Stimulated activated CD4-positive, alpha-beta T cell treated with anti-CD3 and anti-CD28 coated beads, Interleukin-15, amount 100 ng/mL, for 24 hours (primary cell): ENCODE data around the gene KL.

ENCODE experiments used
- DNase-seq: peaks from one replicate; pipeline ENCODE4 v3.0.0-alpha.2; 2020

KL gene

DNA sequence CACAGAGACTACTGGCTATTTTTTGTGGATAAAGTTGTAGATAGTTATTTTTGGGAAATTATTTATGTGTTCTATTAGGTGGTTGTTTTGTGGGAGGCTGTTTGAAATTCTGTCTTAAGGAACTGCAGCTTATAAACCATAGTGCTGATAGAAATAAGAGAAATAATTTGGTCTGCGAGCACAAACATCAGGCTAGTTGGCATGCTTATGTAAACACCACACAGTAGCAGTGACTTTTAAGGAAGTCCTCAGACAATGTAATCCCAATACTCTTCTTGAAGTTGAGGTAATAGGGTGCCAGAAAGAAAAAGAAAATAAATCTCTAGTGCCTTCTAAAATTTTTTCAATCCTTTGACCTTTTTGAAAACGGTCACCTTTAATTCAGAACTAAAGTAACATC lies 23.9 kb downstream of the KL start:
- no peak for DNase-seq

DNA sequence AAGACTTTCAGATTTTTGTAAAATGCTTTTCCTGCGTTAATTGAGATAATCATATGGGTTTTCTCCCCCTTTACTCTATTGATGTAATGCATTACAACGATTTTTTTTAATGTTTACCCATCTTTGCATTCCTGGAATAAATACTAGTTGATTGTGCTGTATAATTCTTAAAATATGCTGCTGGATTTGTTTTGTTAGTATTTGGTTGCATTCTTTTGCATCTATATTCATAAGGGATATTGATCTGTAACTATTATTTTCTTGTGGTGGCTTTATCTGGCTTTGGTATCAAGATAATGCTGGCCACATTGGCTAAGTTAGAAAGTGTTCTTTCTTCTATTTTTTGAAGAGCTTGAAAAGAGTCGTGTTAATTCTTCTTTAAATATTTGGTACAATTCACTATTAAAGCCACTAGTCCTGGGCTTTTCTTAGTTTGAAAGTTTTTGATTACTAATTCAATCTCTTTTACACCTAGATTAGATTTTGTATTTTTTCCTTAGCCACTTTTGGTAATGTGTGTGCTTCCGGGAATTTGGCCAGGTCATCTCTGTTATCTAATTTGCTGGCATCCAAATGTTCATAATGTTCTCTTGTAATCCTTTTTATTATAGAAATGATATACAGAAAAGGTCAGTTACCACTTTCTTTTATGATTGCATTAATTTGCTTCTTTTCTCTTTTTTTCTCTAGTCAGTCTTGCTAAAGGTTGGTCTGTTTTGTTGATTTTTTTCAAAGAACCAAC lies 29.8 kb downstream of the KL start:
- DNase-seq = no peak

DNA sequence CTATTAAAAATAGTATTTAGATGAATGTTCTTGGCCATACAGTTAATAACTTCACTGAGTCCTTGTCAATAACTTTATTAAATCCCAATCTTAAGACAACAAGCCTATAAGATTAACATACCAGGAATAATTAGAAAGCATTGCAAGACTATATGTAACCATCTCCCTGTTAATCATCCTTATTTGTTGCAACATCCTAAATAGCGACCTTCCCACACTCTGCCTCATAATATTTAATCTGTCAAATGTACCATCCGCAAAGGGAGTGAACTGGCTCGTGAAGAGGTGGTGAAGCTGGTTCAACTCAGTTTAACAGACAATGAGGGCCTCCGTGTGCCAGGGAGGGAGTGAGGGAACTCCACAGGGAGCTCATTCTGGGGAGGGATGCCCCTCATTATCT lies 33.9 kb downstream of the KL start:
- DNase-seq = no peak

DNA sequence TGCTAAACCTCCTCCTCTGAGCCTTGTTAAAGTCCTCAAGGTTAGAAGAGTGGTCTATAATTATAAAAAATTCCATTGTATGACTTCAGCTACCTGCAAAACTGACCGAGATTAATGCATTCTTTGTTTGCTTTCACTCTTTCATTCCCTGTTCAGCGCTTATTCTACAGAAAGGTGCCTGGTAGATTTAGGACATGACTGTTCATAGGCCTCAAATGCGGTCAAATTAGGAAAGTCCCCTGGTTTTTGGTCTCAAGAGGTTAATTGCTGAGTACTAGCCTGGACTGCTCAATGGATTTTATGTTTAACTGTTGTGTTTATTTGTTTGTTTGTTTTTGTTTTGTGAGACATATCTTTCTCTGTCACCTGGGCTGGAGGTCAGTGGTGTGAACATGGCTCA lies 35.4 kb downstream of the KL start:
- no peak for DNase-seq

DNA sequence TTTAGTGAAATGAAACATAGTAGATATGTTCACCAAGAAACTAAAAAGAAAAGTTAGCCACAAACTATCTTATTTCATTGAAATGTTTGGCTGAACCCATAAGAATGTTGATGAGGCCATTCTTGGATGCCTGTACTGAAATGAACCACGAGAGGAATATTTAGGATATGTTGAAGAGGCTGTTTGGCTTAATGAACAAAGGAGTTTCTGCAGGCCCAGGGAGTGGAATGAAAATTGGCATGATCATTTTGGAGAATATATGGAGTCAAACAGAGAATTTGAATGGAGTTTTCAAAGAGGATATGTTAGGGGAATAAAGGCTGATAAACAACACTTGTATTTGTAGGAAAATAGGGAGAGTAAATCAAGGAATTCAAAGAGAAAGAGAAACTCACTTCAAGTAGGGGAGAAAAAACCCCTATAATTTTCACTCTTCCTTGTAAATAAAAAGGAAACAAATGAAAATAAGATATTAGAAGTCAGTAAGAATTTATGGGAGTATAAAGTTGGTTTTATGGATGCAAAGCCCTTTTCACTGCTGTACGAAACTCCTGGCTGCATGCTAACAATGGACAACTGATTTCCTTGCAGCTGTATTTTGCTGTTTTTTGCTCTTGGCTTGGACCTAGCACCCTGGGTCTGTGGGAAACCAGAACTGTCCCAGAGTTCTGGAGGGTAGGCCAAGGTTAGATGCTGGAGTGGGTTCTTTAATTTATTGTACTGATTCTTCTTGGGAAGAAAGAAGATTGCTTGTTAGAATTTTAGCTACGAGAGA lies 36.5 kb downstream of the KL start:
- no peak for DNase-seq

DNA sequence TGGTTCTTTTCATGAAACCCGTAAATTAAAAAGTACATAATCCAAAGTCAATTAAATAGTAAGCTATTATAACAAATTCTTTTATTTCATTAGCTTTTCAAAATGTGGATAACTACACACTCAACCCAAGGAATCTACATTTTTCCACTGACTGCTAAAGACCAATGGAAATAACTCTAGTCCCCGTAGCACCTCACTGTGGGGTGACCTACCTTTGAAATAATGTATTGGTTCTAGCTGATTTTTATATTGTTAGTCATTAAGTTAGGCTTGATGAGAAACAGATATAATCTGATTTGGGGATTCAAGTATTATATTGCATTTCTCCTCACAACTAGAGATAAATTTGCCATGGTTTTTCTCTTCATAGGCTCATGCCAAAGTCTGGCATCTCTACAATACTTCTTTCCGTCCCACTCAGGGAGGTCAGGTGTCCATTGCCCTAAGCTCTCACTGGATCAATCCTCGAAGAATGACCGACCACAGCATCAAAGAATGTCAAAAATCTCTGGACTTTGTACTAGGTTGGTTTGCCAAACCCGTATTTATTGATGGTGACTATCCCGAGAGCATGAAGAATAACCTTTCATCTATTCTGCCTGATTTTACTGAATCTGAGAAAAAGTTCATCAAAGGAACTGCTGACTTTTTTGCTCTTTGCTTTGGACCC lies 37.3 kb downstream of the KL start:
- no peak for DNase-seq

DNA sequence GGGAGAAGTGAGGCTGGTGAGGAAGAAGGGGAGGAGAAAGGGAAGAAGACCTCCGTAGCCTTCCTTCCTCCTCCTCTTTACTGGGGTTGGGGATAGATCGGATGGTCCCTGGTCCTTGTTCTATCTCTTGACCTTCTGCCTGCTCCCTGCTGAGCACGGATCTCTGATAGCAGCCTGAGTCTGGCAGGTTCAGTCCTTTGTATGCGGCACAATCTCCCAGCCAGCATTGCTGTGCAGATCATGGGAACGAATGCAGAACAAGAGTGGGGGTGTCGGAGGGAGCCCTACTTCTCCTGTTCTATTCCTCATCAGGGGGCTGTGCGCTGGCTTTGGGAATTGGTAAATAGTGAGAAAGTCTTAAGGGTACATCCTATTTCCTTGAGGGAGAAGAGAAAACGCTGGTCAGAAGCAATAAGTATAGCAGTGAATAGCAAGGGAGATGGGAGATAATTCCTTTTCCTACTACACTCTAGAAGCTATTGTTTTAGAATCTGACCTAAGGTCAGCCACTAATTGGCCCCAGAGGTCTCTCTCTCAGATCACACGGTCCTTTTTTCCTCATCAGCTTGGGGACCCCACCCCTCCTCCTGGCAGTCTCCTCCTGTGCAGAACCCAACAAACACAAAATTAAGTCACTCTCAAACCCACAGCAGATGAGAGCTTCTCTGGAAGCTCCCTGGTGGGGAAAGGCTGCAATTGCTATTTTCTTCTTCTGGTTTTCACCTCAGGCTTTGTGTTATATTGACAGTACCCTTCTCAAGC lies 41.0 kb downstream of the KL start:
- DNase-seq = no peak

DNA sequence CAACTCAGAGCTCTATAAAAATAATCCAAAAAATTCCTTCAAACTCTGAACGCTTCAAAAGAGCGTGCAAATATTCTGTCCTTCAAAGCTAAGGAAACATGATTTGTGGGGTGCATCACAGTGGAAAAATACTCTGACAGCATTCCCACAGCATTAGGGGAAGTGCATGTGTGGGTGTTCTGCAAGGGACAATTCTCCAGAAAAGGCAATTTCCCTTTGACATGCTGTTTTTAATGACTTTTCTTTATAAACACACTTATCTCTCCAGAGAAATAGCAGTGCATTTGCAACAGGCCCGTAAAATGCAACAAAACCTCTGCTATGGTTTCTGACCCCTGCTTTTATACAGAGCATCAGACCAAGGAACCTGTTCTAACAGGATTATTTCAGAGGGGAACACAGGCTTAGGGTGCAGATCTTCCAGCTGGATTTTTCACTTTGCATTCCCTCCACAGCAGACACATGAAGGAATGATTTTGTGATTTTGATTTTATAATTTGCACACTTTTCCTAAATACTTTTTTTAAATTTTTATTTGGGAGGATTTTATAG lies 42.6 kb downstream of the KL start:
- DNase-seq = no peak

DNA sequence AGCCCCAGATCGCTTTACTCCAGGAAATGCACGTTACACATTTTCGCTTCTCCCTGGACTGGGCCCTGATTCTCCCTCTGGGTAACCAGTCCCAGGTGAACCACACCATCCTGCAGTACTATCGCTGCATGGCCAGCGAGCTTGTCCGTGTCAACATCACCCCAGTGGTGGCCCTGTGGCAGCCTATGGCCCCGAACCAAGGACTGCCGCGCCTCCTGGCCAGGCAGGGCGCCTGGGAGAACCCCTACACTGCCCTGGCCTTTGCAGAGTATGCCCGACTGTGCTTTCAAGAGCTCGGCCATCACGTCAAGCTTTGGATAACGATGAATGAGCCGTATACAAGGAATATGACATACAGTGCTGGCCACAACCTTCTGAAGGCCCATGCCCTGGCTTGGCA lies 44.6 kb downstream of the KL start:
- DNase-seq = no peak

DNA sequence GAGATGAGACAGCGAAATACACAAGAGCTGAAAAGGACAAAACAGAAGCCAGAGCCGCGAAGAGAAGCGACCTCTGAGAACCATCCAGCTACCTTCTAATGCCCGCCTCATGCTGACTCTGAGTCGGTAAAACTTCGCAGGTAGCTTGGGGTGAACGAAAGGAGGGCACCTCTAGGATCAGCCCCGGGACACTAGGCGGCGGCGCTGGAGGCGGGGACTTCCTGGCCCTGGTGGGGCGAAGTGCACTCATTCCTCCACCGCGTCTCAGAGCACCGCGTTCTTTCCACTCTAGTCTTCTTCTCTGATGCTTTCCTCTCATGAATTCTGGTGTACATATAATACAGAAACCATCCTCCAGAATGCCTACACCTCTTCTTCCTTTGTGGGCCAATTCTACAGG lies 50.1 kb downstream of the KL start:
- DNase-seq = no peak

DNA sequence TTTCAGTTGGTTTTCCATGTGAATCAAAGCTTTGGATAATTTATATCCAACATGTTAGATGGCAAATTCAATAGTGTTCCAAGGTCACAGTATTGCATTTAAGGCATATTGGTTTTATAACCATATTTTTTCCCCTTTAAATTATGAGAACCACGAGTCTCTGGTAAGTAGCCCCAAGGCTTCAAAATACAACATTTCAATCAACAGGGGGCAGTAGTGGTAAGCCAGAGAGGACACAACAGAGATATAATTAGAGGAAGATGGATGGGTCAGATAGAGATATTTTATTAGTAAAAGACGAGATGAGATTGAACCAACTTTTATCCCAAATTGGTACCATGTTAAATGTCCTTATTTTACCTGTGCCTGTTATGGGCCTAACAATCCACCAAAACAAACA lies 53.1 kb downstream of the KL start:
- DNase-seq = no peak

DNA sequence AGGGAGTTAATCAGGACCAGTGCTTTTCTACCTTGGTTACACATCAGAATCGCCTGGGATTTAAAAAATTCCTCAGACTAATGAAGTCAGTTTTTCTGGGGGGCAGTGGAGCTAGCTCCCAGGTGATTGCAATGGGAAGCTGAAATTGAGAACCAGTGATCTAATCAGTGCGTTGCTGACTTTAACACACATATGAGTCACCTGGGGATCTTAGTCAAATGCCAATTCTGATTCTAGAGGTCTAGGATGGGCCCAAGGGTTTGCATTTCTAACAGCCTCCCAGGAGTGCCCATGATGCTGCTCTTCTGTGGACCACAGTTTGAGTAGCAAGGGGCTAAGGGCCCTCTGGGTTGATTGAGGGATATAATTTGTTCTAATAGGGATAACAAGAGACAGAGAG lies 54.5 kb downstream of the KL start:
- DNase-seq = no peak

DNA sequence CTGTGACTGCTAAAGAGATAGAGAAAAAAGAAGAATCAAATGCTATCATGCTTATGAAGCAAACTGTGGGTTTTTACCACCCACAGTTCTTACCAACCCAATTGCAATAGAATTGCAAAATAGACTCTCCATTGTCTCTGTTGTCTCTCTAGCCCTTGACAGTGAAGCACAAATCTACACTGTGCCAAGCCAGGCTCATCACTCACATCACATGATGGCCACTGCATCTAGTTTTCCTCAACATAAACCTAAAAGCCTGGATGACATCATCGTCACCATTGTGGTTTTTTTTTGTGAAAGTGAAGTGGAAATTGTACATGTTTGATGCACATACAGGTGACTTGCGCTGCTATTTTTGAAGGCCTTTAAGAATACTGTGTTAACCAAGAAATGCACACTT lies 56.1 kb downstream of the KL start:
- DNase-seq = no peak

DNA sequence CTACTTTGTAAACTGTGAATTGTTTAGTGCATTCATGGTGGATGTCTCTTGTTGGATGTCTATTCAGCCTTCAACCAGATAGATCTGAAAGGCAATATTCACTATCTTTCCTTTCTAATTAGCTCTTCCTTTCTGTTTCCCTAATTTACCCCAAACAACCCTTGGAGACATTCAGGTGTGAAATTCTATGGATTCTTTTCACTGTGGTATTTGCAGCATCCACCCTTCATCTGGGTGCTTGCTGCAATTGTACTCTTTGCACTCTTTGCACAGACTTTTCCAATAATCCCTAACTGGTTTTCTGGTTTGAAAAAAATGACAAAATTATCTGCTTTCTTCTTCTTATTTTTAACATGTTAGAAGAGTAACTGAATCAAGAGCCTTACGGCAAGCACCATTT lies 56.5 kb downstream of the KL start:
- no peak for DNase-seq

DNA sequence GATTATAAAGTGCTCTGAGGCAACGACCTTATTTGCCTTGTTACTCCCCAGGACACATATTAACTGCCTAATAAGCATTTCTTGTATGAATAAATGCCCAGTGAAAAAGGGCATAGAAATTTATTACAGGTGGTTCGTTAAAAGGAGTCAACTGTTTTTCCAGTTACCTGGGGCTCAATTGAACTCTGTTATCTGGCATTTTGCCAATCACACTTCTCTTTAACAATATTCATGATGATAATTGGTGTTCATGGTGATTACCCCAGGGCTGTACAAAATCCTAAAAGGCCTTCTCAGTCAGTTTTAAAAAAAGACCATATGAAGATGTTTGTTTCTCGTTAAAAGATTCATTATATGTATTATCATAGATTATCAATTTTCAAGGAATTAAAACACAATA lies 57.1 kb downstream of the KL start:
- no peak for DNase-seq

DNA sequence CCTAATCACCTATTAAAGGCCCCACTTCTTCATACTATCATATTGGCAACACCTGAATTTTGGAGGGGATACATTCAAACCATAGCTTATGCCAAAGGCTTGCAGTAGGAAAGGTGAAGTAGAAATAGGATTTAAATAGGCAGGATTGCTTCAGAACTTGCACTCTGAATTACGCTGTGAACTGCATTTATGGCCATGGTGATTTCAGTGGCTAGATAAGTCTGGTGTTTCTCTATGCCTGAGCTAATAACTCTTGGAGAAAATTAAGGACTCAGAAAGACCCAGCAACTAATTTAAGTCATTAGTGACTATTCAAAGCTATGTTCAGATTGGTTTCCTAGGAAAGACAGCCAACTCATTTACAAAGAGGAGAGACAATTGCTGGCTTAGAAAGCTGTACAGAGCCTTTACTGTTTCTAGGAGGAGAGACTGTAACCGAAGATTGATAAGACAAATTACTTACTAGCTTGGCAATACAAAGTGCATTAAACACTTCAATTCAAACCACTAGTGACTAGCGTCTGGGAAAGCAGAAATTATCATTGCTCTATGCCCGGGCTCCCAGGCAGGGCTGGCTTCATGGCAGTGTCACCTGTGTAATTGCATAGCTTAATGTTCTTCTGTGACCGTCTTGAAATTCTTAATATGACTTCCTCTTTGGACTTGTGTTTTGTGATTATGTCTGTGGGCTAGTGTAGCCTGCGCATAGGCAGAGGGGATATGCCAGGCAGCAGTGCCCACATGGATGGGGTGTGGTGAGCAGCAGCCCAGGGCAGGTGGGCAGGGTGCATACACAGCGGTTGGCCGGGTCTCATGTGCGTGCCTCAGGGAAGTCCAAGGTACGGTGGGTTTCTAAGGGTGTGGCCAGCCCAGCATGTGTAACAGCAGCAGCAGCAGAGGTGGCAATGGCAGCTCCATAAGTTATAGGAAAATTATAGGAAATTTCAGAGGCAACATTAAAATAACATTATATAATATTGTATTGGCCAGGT lies 60.1 kb downstream of the KL start:
- no peak for DNase-seq

DNA sequence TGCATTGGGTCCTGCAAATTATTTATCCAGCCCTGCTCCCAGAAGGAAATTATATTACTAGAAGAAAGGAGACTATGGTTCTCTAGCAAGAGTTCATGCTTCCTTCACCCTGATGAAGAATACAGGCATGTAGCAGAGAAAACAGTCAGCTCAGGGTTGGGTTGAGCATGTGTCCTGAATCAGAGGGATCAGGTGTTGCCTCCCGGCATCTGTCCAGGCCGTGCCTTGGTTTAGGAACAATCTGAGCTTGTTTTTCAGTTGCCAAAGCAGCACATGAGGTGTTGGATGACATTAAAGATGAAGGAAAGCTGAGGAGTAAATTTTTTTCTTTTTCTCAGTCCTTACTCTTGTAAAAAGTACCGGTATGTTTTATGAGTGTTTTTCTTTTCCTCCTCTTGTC lies 62.0 kb downstream of the KL start:
- DNase-seq = no peak

DNA sequence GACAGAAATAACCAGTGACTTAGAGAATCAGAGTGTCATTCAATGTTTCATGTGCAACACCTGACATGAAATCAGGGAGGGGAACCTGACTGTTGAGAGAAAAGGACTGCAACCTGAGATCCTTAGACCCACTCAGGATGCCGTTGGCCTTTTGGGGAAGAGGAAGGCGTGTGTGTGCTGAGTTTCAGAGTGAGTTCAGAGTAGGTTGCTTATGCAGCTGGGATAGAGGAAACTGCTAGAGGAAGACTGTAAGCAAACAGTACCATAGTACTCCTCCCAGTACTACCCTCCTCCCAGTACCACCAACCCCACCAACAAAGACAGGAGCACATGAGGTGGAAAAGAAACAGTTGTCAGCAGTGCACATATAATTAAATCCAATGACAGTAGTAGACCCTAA lies 63.7 kb downstream of the KL start:
- no peak for DNase-seq

DNA sequence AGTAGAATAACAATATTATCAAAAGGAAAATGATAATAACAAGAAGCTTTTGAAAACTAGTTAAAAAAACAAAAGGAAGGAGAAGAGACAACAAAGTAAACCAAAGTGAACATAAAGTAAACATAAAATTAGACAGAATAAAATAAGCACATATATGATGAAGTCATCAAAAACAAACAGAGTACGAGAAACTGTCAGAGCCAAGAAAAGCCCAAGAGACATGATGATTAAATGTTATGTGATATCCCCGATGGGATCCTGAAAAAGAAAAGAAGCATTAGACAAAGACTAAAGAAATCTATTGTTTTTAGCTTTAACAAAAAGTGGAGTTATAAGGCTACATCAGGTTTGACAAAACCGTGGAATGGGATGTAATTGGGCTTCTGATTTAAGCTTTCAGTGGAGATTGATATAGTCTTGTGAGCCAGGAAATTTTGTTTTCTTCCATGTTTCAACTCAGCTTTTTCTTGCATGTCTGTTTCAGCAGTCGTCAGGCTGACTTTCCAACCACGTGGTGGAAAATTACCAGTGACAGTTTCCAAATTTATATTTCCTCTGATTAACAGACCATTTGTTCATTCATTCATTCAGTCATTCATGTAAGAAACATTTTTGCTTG lies 64.9 kb downstream of the KL start:
- no peak for DNase-seq

DNA sequence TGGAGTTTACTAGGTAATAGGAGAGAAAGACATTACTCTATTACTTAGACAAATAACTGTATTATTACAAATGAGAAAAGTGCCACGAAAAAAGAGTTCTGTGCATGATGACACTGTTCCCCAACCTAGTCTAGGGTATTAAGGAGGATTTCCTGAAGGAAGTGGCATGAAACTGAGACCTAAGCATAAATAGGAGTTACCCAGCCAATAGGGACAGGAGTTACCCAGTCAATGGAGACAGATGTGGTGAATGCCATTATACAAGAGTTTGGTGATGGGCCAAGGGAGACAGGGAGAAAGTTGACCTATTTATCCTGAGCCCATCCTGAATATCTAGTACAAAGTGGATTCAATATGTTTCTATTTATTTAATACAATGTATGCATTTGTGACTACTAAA lies 65.4 kb downstream of the KL start:
- no peak for DNase-seq

DNA sequence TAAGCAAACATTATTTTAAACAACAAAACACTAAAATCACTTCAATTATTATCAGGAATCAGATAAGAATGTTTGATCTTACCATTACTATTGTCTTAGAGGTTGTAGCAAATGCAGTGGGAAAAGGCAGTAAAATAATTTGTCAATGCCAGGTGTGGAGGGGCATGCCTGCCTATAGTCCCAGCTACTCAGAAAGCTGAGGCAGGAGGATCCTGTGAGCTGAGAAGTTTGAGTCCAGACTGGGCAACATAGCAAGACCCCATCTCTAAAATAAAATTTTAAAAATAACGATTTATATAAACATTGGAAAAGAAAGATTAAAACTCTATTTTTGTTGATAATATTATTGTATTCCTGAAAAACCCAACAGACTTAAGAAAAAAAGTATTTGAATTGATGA lies 66.8 kb downstream of the KL start:
- no peak for DNase-seq
